ENCODE measurements around the gene FICD.

DNA sequence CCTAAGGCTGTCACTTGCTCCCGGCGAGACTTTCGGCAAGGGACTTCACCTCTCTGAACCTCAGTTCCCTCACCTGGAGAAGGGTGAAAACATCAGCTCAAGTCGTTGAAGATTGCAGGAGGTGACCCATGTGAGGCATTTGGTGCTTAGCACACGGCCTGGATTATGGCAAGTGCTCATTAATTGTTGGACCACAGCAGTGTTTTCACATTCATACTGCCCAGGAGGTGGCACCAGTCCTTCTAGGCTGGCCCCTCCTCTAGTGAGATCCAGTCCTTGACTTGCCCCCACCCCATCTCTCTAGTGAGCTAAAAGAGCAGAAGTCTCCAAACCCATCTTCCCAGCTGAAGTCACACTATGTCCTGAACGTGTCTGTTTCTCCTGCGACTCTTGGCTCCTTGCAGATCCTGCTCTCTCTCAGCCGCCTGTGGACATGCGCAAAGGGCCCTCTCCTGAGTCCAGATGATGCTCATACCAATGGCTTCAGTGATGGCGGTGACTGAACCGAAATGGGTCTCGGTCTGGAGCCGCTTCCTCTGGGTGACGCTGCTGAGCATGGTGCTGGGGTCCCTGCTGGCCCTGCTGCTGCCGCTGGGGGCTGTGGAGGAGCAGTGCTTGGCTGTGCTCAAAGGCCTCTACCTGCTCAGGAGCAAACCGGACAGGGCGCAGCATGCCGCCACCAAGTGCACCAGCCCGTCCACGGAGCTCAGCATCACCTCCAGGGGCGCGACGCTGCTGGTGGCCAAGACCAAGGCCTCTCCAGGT lies 1.6 kb downstream of the FICD start:
- 0 out of 2 replicates have a peak, but pooled peaks have one; percentile 39 for TF ChIP-seq POLR2AphosphoS5 (IDR thresholded peaks at IDR 0.05; ENCODE audit: borderline replicate concordance, low read depth, low read length)
- no peak for TF ChIP-seq EZH2 (IDR thresholded peaks at IDR 0.05)

Data from SK-N-MC (cell line).